Memory B cell (primary cell): ENCODE measurements around the gene ZNF331.

Experiments
- ATAC-seq: fragments of 150-1000 bp; cut with Tn5 transposase; 2 replicates; pipeline ENCODE4 v1.10.0; 2021; ENCODE audit warnings: low read depth, mild to moderate bottlenecking, moderate library complexity
- DNase-seq, 2 donors: peaks; one replicate each; pipeline ENCODE4 v3.0.0; 2022; ENCODE audit warnings: low spot score in 2 of 2
- H3K27ac Mint-ChIP-seq: one replicate; pipeline ENCODE4 v1.8.0; 2022; ENCODE audit warnings: mild to moderate bottlenecking, moderate library complexity, mixed read lengths
- H3K27me3 Mint-ChIP-seq: one replicate; pipeline ENCODE4 v1.8.0; 2022; ENCODE audit warnings: mixed read lengths
- H3K36me3 Mint-ChIP-seq: one replicate; pipeline ENCODE4 v1.8.0; 2022; ENCODE audit warnings: mild to moderate bottlenecking, mixed read lengths
- H3K4me1 Mint-ChIP-seq: one replicate; pipeline ENCODE4 v1.8.0; 2022; ENCODE audit warnings: mixed read lengths
- H3K4me3 Mint-ChIP-seq: one replicate; pipeline ENCODE4 v1.8.0; 2022; ENCODE audit warnings: mild to moderate bottlenecking, moderate library complexity, mixed read lengths
- H3K9me3 Mint-ChIP-seq: one replicate; pipeline ENCODE4 v1.8.0; 2022; ENCODE audit warnings: mixed read lengths

The ZNF331 gene

DNA sequence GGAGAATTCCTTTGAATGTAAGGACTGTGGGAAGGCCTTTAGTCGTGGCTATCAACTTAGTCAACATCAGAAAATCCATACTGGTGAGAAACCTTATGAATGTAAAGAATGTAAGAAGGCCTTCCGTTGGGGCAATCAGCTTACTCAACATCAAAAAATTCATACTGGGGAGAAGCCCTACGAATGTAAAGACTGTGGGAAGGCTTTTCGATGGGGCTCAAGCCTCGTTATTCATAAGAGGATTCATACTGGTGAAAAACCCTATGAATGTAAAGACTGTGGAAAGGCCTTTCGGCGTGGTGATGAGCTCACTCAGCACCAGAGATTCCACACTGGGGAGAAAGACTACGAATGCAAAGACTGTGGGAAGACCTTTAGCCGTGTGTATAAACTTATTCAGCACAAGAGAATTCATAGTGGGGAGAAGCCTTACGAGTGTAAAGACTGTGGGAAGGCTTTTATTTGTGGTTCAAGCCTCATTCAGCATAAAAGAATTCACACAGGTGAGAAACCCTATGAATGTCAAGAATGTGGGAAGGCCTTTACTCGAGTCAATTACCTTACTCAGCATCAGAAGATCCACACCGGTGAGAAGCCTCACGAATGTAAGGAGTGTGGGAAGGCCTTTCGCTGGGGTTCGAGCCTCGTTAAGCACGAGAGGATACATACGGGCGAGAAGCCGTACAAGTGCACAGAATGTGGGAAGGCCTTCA is 39.2 kb downstream of the ZNF331 start:
- Mint-ChIP-seq H3K4me1 (no peaks in the 10 kb centered on the region), H3K27ac (no peak overlapping the region), H3K9me3 (peaks cover 21% of the 10 kb centered on the region), H3K27me3 (no peaks in the 10 kb centered on the region), H3K4me3 (no peak overlapping the region), H3K36me3 (peaks cover 41% of the 10 kb centered on the region)
- no peak for ATAC-seq
- no peak for DNase-seq

DNA sequence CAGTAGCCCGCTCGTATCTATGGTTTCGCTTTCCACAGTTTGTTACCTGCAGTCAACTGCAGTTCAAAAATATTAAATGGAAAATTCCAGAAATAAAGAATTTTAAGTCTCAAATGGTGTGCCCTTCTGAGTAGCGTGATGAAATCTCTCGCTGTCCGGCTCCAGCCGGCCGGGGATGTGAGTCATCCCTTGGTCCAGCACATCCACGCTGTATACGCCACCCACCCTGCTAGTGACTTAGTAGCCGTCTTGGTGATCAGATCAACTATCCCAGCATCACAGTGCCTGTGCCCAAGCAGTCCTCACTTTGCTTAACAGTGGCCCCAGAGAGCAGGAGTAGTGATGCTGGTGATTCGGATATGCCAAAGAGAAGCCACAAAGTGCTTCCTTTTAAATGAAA is 40.0 kb downstream of the ZNF331 start:
- H3K27me3 Mint-ChIP-seq: no peaks in the 10 kb centered on the region
- H3K4me1 Mint-ChIP-seq: no peaks in the 10 kb centered on the region
- no peak overlapping the region for H3K27ac Mint-ChIP-seq
- DNase-seq (no peak), ATAC-seq (no peak)
- H3K4me3 Mint-ChIP-seq: no peak overlapping the region
- peaks cover 39% of the 10 kb centered on the region for H3K36me3 Mint-ChIP-seq
- peaks cover 21% of the 10 kb centered on the region for H3K9me3 Mint-ChIP-seq

DNA sequence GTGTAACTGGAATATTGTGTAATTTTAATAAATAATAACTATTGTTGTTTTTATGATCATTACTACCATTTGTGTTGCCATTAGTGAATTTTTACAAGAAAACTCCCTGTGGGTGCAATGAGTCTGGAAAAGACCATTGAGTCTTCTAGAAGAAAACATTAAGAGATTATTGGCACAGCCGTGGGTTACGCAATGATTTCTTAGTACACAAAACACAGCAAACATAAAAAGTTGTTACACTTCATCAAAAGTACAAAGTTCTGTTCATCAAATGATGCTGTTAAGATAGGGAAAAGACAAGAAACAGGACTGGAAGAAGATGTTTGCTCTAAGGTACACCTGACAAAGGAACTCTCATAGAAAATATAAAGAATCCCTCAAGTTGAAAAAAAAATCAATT is 41.6 kb downstream of the ZNF331 start:
- ATAC-seq: no peak
- Mint-ChIP-seq H3K36me3 (peaks cover 34% of the 10 kb centered on the region), H3K4me3 (no peak overlapping the region), H3K27me3 (no peaks in the 10 kb centered on the region), H3K9me3 (peaks cover 20% of the 10 kb centered on the region), H3K4me1 (no peaks in the 10 kb centered on the region), H3K27ac (no peak overlapping the region)
- no peak for DNase-seq

DNA sequence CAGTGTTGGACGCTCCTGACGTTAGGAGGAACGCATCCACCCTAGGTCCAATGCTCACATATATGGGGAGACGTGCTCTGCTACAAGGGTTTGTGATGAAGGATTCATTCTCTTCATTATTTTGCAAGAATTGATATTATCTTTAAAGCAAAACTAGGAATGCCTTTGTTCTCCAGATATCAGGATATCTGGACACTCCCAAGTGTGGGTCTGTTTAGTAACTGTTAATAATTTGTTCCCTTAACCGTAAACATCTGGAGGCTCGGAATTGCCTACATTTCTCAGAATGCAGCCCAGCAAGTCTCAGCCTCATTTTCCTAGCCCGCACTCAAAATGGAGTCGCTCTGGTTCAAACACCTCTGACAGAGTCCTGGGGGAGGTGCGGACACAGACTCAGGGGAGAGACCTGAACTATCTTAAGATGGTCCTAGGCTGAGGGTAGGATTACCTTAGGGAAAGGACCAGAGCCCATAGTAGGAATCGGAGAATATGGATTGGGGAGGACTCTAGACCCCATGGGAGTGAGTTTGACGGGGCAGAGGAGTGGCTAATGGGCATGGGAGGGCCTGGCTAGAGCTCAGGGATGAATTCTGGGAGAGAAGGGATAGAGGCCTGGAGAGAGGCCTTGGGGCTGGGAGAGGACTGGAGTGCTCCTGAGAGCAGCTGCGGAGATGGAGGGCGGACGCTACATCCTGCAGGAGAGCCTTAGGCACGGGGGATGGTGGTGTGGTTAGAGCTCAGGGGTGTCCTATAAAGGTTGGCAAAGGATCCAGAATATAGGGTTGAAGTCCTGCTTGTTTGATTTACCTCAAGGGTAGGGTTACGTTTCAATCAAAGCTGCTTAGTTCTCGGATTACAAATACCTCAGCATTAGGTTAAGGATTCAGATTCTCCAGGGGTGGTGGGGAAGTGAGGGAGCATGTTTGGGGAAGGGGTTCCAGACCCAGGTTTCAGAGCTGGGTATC is 43.2 kb downstream of the ZNF331 start:
- Mint-ChIP-seq H3K36me3 (peaks cover 31% of the 10 kb centered on the region), H3K9me3 (peaks cover 19% of the 10 kb centered on the region), H3K27ac (no peak overlapping the region)

DNA sequence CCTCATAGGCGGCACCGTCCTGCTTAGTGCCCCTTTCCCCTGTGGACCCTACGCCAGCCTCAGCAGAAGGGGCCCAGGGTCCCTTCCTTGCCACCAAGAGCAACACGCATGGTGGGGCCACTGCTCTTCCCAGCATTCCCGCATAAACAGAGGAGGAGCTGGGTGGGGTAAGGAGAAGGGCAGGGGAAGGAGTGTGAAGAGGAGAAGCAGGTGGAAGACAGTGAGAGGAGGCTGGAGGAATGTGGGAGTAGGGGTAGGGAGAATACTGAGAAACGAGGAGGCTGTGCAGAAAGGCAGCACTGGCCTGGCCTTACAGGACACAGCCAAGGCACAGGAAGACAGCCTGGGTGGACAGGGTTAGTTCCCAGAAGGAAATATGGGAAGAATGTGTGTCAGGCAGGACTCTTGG is 43.9 kb downstream of the ZNF331 start:
- DNase-seq (no peak), ATAC-seq (no peak)
- Mint-ChIP-seq H3K4me3 (no peak overlapping the region), H3K4me1 (no peaks in the 10 kb centered on the region), H3K27ac (no peak overlapping the region), H3K27me3 (no peaks in the 10 kb centered on the region), H3K36me3 (peaks cover 24% of the 10 kb centered on the region), H3K9me3 (peaks cover 18% of the 10 kb centered on the region)

More for the DNA sequence above, 43.2 kb downstream of the ZNF331 start:
- no peak overlapping the region for H3K4me3 Mint-ChIP-seq
- no peaks in the 10 kb centered on the region for H3K27me3 Mint-ChIP-seq
- H3K4me1 Mint-ChIP-seq: no peaks in the 10 kb centered on the region
- ATAC-seq (no peak), DNase-seq (no peak)

DNA sequence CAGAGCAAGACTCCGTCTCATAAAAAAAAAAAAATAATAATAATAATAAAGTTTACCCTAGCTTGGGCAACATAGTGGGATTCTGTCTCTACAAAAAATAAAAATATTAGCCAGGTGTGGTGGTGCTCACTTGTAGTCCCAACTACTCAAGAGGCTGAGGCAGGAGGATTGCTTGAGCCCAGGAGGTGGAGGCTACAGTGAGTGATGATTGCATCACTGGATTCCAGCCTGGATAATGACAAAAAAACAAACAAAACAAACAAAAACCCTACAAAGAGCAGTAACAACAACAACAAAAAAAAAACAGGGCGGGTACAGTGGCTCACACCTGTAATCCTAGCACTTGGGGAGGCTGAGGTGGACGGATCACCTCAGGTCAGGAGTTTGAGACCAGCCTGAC is 45.2 kb downstream of the ZNF331 start:
- Mint-ChIP-seq H3K4me3 (no peak overlapping the region), H3K9me3 (peaks cover 12% of the 10 kb centered on the region), H3K4me1 (no peaks in the 10 kb centered on the region), H3K27ac (no peak overlapping the region), H3K36me3 (peaks cover 13% of the 10 kb centered on the region), H3K27me3 (no peaks in the 10 kb centered on the region)
- no peak for DNase-seq
- no peak for ATAC-seq

DNA sequence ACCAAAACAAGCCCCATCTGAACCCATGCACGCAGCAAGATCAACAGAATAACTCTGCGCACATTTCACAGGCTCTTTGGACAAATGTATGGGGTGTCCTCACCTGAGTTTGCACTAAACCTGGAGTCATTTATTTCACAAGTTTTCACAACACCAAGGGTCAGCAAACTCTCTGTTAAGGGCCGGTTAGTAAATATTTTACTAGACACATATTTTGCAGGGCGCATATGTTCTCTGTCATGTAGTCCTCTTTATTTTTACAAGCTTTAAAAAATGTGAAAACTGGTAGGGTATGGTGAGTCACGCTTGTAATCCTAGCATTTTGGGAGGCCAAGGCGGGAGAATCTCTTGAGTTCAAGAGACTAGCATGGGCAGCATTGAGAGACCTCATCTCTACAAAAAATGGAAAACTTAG is 48.3 kb downstream of the ZNF331 start:
- H3K27ac Mint-ChIP-seq: no peak overlapping the region
- H3K9me3 Mint-ChIP-seq: peaks cover 9% of the 10 kb centered on the region
- ATAC-seq (no peak), DNase-seq (no peak)
- no peak overlapping the region for H3K4me3 Mint-ChIP-seq
- peaks cover 3% of the 10 kb centered on the region for H3K36me3 Mint-ChIP-seq
- no peaks in the 10 kb centered on the region for H3K27me3 Mint-ChIP-seq
- no peaks in the 10 kb centered on the region for H3K4me1 Mint-ChIP-seq

DNA sequence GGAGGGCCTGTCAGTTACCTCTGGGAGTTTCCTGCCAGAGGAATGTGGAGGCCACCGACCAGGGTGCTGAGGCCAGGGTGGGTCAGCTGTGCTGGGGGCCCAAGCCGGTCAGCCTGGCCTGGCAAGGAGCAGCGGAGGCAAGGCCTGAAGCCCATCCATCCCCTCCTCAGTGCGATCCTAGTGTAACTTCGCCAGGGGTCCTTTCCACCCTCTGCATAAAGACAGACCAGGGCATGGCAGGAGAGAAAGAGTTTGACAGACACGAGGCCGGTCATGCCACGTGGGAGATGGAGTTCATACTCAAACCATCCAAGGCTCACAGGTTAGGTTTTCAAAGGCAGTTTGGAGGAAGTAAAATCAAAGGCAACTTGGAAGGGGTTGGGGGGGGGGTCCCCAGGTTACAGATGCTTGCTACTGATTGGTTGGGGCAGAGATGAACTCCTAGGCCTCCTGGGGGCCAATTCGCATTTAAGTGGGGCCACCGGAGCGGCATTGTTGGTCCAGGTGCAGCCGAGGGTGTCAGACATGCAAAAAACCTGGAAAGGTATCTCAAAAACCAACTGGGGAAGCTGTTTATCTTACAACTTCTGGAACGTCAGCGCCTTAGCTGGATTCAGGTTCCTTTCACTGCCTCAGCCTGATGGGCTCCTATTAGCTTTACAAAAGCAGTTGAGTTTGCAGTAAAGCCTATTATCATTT is 57.0 kb downstream of the ZNF331 start:
- Mint-ChIP-seq H3K4me1 (no peaks in the 10 kb centered on the region), H3K36me3 (no peaks in the 10 kb centered on the region), H3K27ac (no peak overlapping the region), H3K9me3 (peaks cover 4% of the 10 kb centered on the region), H3K27me3 (no peaks in the 10 kb centered on the region), H3K4me3 (no peak overlapping the region)
- ATAC-seq (no peak), DNase-seq (no peak)

DNA sequence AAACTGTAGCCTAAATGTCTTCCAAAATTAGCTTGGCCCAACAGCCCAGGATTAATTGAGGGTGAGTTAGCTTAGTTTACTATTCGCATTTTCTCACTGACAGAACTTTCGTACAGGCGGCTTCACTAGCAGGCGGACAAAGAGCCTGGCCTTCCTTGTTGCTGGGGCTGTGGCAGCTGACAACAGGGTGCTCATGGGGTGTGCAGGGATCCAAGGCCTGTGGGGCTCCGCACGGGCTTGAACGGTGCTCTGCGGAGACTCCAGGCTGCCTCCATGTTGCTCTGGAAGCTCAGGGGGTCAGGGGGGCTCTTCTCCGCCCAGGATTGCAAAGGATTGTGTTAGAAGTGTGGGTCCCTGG is 57.5 kb downstream of the ZNF331 start:
- no peak for ATAC-seq
- no peak overlapping the region for H3K27ac Mint-ChIP-seq
- no peaks in the 10 kb centered on the region for H3K36me3 Mint-ChIP-seq
- no peak overlapping the region for H3K4me3 Mint-ChIP-seq
- DNase-seq: no peak
- no peaks in the 10 kb centered on the region for H3K27me3 Mint-ChIP-seq
- no peaks in the 10 kb centered on the region for H3K4me1 Mint-ChIP-seq
- H3K9me3 Mint-ChIP-seq: peaks cover 4% of the 10 kb centered on the region

DNA sequence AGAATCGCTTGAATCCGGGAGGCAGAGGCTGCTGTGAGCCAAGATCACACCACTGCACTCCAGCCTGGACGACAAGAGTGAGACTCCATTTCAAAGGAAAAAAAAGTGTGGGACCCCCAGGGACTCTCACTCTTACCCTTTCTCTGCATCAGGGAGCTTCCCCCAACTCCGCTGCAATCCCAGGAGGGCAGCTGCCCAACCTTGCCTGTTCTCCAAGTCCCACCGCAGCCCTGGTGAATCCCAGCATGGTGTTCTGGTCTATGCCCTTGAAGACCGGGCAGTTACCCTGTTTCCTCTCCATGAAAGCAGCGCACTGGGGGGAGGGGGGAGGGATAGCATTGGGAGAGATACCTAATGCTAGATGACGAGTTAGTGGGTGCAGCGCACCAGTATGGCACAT is 58.1 kb downstream of the ZNF331 start:
- H3K27ac Mint-ChIP-seq: no peak overlapping the region
- H3K4me3 Mint-ChIP-seq: no peak overlapping the region
- H3K9me3 Mint-ChIP-seq: peaks cover 3% of the 10 kb centered on the region
- no peaks in the 10 kb centered on the region for H3K4me1 Mint-ChIP-seq
- ATAC-seq (no peak), DNase-seq (no peak)
- no peaks in the 10 kb centered on the region for H3K36me3 Mint-ChIP-seq
- H3K27me3 Mint-ChIP-seq: no peaks in the 10 kb centered on the region

DNA sequence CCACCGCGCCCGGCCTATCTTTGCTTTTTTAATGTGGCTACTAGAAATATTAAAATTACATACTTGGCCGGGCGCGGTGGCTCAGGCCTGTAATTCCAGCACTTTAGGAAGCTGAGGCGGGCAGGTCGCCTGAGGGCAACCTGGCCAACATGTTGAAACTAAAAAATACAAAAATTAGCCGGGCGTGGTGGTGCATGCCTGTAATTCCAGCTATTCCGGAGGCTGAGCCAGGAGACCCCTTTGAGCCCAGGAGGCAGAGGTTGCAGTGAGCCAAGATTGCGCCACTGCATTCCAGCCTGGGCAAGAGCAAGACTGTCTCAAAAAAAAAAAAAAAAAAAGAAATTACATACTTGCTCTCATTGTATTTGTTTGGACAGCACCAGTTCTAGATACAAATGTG is 59.1 kb downstream of the ZNF331 start:
- DNase-seq (no peak), ATAC-seq (no peak)
- H3K36me3 Mint-ChIP-seq: no peaks in the 10 kb centered on the region
- H3K4me3 Mint-ChIP-seq: no peak overlapping the region
- H3K4me1 Mint-ChIP-seq: no peaks in the 10 kb centered on the region
- peaks cover 2% of the 10 kb centered on the region for H3K9me3 Mint-ChIP-seq
- H3K27ac Mint-ChIP-seq: no peak overlapping the region
- H3K27me3 Mint-ChIP-seq: peaks cover 1% of the 10 kb centered on the region

DNA sequence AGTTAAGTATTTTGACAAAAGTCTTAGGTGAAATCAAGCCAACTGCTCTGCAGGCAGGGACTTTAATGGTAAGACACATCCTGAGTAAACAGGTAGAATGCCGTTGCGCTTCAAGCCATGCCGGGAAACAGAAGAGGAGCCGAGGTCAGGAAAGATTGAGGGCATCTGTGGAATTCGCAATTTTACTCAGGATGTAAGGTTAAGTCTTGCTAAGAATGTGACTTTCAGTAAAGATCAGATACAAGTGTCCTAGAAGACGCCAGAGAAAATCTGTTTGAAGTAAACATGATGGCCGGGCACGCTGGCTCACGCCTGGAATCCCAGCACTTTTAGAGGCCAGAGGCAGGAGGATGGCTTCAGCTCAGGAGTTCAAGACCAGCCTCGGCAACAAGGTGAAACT is 60.4 kb downstream of the ZNF331 start:
- no peak for ATAC-seq
- Mint-ChIP-seq H3K4me1 (no peaks in the 10 kb centered on the region), H3K27ac (no peak overlapping the region), H3K27me3 (peaks cover 1% of the 10 kb centered on the region), H3K4me3 (no peak overlapping the region), H3K36me3 (no peaks in the 10 kb centered on the region), H3K9me3 (peaks cover 2% of the 10 kb centered on the region)
- no peak for DNase-seq

DNA sequence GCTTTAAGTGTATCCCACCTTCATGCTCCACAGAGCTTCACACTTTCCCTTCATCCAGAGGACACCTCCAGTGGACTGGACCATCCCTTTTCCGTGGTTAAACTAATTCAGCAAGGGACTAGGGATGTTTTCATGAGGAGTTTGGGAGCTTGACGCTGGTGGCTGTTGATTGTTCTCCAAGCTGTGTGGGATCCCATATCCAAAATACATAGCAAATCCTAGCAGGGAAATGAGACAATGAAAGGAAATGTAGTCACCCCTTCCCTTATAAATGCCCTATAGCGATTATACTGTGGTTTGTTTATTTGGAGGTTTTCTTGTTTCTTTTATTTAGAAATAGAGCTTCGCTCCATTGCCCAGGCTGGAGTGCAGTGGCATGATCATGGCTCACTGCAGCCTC is 62.3 kb downstream of the ZNF331 start:
- H3K36me3 Mint-ChIP-seq: no peaks in the 10 kb centered on the region
- ATAC-seq (no peak), DNase-seq (no peak)
- peaks cover 2% of the 10 kb centered on the region for H3K9me3 Mint-ChIP-seq
- no peaks in the 10 kb centered on the region for H3K4me1 Mint-ChIP-seq
- no peak overlapping the region for H3K4me3 Mint-ChIP-seq
- H3K27ac Mint-ChIP-seq: no peak overlapping the region
- peaks cover 1% of the 10 kb centered on the region for H3K27me3 Mint-ChIP-seq

DNA sequence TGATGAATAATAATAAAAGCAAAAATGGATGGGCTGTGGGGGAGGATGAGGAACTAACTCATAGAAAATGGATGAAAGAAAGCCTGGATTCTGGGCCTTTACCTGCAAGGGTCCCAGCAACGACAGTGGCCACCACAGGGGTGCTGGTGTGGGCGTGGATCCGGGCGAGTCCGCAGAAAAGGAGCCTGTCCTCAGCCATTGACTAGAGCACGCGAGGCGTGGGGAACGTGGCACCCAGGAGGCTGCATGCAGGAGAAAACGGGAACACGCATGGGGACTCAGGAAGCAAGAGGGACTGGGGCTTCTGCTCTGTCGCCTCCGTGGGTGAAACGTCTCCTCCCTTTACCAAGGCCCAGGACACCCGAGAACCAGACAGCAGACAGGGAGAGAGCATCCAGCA is 68.1 kb downstream of the ZNF331 start:
- no peaks in the 10 kb centered on the region for H3K4me1 Mint-ChIP-seq
- no peaks in the 10 kb centered on the region for H3K36me3 Mint-ChIP-seq
- H3K27ac Mint-ChIP-seq: no peak overlapping the region
- H3K4me3 Mint-ChIP-seq: no peak overlapping the region
- H3K9me3 Mint-ChIP-seq: peaks cover 2% of the 10 kb centered on the region
- peaks cover 1% of the 10 kb centered on the region for H3K27me3 Mint-ChIP-seq
- ATAC-seq: no peak
- DNase-seq: no peak
